Fibroblast of the aortic adventitia (primary cell): ENCODE measurements around the gene MALAT1. TPM values are rescaled to one million over a fixed set of nuclear protein-coding genes. Genes with fewer than 3 reads are reported as not detected.
A peak's percentile ranks its signal among the peaks of the same experiment; 100 is the strongest.
"Not testable (repeated sequence)": the region's sequence is repeated elsewhere in the genome, so short reads cannot be mapped to it uniquely, and the experiment has no call there.

Source experiments
- DNase-seq: peaks from one replicate; pipeline ENCODE4 v3.0.0-alpha.2; 2010; ENCODE audit warnings: low read depth
- H3K4me3 ChIP-seq: 2 replicates; pipeline ENCODE4 v1.5.1; 2011; ENCODE audit warnings: low read depth, mild to moderate bottlenecking, control low read depth, low read length, moderate library complexity
- total RNA-seq: library from RNA; depleted of rRNA; stranded (reverse); fragments of >200 nt; gene quantifications from 2 replicates; pipeline ENCODE4 v1.2.3, GENCODE V29; 2012; ENCODE audit warnings: low replicate concordance
- TF ChIP-seq, protein P1 (sequence below): IDR thresholded peaks from 2 replicates; pipeline ENCODE4 v1.5.1; 2011; ENCODE audit warnings: mild to moderate bottlenecking, low read length, control low read depth, inconsistent platforms; ENCODE audit not compliant: insufficient read depth

MALAT1 gene
- total RNA-seq, 1 donor: 10,787 TPM

DNA sequence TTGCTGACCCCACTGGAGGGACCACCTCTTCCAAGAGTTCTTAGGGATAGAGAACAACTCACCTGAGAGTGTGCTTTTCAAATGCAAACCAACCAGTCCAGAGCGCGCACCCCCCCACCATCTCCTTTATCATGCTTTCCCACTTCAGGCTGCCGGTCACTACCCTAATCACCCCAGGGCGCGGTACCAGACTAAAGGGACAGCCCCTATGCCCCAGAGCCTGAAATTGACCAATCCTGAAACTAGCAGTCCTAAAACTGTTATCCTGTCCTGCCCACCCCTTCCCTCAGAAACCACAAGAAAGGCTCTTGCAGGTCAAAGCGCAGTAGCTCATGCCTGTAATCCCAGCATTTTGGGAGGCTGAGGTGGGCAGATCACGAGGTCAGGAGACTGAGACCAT is 39.3 kb upstream of the MALAT1 start:
- DNase-seq: no peak
- H3K4me3 ChIP-seq: no peak overlapping the region
- TF ChIP-seq, protein P1, sequence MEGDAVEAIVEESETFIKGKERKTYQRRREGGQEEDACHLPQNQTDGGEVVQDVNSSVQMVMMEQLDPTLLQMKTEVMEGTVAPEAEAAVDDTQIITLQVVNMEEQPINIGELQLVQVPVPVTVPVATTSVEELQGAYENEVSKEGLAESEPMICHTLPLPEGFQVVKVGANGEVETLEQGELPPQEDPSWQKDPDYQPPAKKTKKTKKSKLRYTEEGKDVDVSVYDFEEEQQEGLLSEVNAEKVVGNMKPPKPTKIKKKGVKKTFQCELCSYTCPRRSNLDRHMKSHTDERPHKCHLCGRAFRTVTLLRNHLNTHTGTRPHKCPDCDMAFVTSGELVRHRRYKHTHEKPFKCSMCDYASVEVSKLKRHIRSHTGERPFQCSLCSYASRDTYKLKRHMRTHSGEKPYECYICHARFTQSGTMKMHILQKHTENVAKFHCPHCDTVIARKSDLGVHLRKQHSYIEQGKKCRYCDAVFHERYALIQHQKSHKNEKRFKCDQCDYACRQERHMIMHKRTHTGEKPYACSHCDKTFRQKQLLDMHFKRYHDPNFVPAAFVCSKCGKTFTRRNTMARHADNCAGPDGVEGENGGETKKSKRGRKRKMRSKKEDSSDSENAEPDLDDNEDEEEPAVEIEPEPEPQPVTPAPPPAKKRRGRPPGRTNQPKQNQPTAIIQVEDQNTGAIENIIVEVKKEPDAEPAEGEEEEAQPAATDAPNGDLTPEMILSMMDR: no peak

DNA sequence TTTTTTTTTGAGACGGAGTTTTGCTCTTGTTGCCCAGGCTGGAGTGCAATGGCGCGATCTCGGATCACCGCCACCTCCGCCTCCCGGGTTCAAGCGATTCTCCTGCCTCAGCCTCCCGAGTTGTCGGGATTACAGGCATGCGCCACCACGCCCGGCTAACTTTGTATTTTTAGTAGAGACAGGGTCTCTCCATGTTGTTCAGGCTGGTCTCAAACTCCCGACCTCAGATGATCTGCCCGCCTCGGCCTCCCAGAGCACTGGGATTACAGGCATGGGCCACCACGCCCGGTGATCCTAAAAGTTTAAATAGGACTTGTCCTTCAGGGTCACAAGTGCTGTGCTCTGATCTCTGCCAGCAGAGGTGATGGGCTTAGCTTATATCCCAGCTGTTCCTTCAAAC is 33.4 kb upstream of the MALAT1 start:
- H3K4me3 ChIP-seq, DNase-seq: not testable (repeated sequence)

DNA sequence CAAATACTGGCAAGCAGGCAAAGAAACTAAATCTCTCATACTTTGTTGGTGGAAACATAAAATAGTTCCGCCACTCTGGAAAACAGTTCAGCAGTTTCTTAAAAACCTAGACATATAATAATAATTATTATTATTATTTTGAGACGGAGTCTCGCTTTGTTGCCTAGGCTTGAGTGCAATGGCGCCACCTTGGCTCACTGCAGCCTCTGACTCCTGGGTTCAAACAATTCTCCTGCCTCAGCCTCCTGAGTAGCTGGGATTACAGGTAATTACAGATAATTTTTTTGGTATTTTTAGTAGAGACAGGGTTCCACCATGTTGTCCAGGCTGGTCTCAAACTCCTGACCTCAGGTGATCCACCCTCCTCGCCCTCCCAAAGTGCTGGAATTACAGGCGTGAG is 31.5 kb upstream of the MALAT1 start:
- not testable (repeated sequence) for DNase-seq

DNA sequence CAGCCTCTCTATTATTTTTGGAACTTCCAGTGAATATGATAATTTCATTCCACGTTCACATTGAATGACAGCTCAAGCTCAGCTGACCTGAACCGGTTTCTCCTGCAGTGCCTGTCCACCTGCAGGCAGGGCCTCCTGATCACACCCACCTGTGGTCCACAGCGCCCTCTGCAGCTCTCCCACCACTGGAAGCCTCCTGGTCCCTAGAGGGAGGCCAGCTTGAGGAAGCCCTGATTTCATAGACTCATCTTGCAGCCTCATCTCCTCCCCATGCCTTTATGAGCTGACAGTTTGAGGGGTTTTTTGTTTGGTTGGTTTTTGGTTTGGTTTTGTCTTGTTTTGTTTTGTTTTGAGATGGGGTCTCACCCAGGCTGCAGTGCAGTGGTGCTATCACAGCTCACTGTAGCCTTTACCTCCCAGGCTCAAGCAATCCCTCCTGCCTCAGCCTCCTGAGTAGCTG is 29.9 kb upstream of the MALAT1 start:
- H3K4me3 ChIP-seq: no peak overlapping the region
- TF ChIP-seq, protein P1: peak; percentile 43
- no peak for DNase-seq

More for the DNA sequence above, 31.5 kb upstream of the MALAT1 start:
- H3K4me3 ChIP-seq: not testable (repeated sequence)

DNA sequence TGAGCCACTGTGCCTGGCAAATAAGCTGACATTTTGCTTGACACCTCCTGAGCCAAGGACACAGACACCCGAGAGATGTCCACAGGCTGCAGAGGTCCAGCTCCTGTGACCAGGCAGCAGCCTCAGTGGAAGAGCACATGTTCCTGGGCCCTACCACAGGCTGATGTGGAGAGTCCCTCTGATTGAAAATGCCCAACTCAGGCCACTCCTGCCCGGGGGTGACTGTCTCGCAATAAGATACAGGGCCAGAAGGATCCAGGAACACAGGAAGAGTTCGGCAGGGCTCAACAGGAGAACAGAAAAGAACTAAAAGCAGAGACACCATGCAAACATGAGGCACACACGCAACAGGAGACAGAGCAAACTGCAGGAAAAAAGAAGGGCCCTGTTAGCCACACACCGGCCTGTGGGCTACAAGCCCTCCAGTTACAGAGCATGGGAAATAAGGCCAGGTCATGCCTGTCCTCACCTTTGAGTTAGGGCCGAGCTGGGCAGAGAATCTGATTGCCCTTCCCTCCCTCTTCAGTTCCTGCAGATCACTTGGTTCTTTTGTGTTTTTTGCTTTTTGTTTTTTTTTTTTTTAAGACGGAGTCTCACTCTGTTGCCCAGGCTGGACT is 28.3 kb upstream of the MALAT1 start:
- no peak overlapping the region for H3K4me3 ChIP-seq
- TF ChIP-seq, protein P1: no peak
- no peak for DNase-seq

DNA sequence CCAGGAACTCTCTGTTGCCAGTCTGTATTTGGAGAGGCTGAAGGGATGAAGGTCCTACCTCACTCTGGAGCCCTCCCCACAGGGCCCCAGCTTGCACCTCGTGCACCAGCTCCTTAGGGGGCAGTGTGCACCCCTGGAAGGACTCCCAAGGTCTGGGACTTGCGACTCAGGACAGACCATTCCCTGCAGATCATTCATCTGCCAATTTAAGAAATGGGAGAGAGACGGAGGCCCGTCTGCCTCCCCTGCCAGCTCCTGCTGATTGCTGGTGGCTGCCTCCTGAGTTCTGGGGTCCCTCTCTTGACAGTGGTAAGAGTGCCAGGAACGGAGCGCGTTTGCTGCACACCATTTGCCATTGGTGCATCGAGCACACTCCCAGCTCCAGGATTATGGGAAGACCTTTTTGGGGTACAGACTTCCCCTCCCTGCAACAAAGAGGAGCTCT is 27.4 kb upstream of the MALAT1 start:
- peak overlapping the region; percentile 35 for H3K4me3 ChIP-seq
- peak; percentile 80 for DNase-seq
- TF ChIP-seq, protein P1: peak; percentile 59

DNA sequence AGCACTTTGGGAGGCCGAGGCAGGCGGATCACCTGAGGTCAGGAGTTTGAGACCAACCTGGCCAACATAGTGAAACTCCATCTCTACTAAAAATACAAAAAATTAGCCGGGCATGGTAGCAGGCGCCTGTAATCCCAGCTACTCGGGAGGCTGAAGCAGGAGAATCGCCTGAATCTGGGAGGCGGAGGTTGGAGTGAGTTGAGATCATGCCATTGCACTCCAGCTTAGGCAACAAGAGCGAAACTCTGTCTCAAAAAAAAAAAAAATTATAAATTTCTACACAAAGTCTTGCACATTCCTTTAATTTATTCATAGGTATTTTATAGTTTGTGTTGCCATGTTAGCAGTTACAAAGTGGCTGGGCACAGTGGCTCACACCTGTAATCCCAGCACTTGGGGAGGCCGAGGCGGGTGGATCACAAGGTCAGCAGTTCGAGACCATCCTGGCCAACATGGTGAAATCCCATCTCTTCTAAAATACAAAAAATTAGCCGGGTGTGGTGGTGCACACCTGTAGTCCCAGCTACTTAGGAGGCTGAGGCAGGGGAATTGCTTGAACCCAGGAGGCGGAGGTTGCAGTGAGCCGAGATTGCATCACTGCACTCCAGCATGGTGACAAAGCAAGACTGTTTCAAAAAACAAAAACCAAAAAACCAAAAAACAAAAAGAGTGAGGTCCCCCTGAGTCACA is 26.1 kb upstream of the MALAT1 start:
- DNase-seq, H3K4me3 ChIP-seq: not testable (repeated sequence)

DNA sequence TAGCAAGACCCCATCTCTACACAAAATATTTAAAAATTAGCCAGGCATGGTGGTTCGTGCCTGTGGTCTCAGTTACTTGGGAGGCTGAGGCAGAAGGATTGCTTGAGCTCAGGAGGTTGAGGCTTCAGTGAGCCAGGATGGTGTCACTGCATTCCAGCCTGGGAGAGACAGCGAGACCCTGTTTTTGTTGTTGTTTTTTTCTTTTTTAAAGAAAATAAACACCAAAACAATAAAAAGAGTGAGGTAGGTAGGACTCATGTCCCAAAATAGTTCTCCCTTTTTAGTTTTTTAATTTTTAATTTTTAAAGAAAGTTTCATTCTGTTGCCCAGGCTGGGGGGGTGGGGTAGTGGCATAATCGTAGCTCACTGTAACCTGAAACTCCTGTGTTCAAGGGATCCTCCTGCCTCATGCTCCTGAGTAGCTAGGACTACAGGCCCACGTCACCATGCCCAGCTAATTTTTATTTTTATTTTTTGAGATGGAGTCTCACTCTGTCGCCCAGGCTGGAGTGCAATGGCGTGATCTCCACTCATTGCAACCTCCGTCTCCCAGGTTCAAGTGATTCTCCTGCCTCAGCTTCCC is 25.5 kb upstream of the MALAT1 start:
- no peak for DNase-seq
- H3K4me3 ChIP-seq: no peak overlapping the region
- TF ChIP-seq, protein P1: no peak
